ENCODE data around the gene APBB1IP.
"Not testable (repeated sequence)": the region's sequence is repeated elsewhere in the genome, so short reads cannot be mapped to it uniquely, and the experiment has no call there.

The APBB1IP gene

DNA sequence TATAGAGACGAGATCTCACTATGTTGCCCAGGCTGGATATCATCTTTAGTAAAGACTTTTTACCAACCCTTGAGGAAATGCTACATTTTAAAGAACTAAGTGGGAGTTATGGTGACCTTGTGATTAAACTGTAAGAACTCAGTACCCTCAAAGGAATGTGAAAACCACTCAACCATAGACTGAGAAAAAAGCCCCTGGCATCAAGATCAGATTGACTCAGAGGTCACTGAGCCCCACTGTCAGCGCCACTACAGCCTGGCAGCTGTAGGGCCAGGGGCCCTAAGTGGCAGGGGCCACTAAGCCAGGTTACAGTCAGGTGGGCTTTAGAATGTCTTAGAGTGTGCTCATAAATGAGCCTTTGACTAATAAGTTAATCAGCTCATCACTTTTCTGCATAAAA, 55.9 kb downstream of the APBB1IP start:
- H3K4me3 ChIP-seq (ENCODE audit: insufficient read length, low read depth) = no peak overlapping the region
- no peaks in the 10 kb centered on the region for H3K9me3 ChIP-seq (ENCODE audit: insufficient read depth, low read length)
- TF ChIP-seq ZNF274 (IDR thresholded peaks at IDR 0.05; ENCODE audit: low read depth, low read length) = no peak
- no peak for TF ChIP-seq SUZ12 (IDR thresholded peaks at IDR 0.05; ENCODE audit: extremely low read depth, insufficient read depth, insufficient read length)
- no peak for TF ChIP-seq YY1 (IDR thresholded peaks at IDR 0.05; ENCODE audit: insufficient read depth, insufficient read length)
- no peaks in the 10 kb centered on the region for H3K4me1 ChIP-seq (ENCODE audit: insufficient read depth, insufficient read length)
- DNase-seq (ENCODE audit: low read depth, low spot score) = no peak
- no peaks in the 10 kb centered on the region for H3K36me3 ChIP-seq (ENCODE audit: insufficient read depth, insufficient read length, low read length)
- H3K27me3 ChIP-seq (ENCODE audit: insufficient read depth, insufficient read length) = no peaks in the 10 kb centered on the region
- H3K9ac ChIP-seq (ENCODE audit: insufficient read length, low read depth) = no peak overlapping the region

GRCh38 chr10:26499426-26499825, 61.3 kb downstream of the APBB1IP start:
- no peaks in the 10 kb centered on the region for H3K36me3 ChIP-seq (ENCODE audit: insufficient read depth, insufficient read length, low read length)
- H3K9me3 ChIP-seq (ENCODE audit: insufficient read depth, low read length) = no peaks in the 10 kb centered on the region
- H3K27me3 ChIP-seq (ENCODE audit: insufficient read depth, insufficient read length) = no peaks in the 10 kb centered on the region
- no peak for DNase-seq (ENCODE audit: low read depth, low spot score)
- no peak overlapping the region for H3K9ac ChIP-seq (ENCODE audit: insufficient read length, low read depth)
- no peak for TF ChIP-seq YY1 (IDR thresholded peaks at IDR 0.05; ENCODE audit: insufficient read depth, insufficient read length)
- TF ChIP-seq SUZ12 (IDR thresholded peaks at IDR 0.05; ENCODE audit: extremely low read depth, insufficient read depth, insufficient read length) = no peak
- no peak for TF ChIP-seq ZNF274 (IDR thresholded peaks at IDR 0.05; ENCODE audit: low read depth, low read length)
- no peaks in the 10 kb centered on the region for H3K4me1 ChIP-seq (ENCODE audit: insufficient read depth, insufficient read length)
- H3K4me3 ChIP-seq (ENCODE audit: insufficient read length, low read depth) = no peak overlapping the region

- Histone ChIP-seq H3K36me3 (ENCODE audit: insufficient read depth, insufficient read length, low read length) (no peaks in the 10 kb centered on the region), H3K4me3 (ENCODE audit: insufficient read length, low read depth) (no peak overlapping the region), H3K9me3 (ENCODE audit: insufficient read depth, low read length) (no peaks in the 10 kb centered on the region), H3K27me3 (ENCODE audit: insufficient read depth, insufficient read length) (no peaks in the 10 kb centered on the region), H3K4me1 (ENCODE audit: insufficient read depth, insufficient read length) (no peaks in the 10 kb centered on the region), H3K9ac (ENCODE audit: insufficient read length, low read depth) (no peak overlapping the region)
- DNase-seq (ENCODE audit: low read depth, low spot score) = no peak
- TF ChIP-seq YY1 (IDR thresholded peaks at IDR 0.05; ENCODE audit: insufficient read depth, insufficient read length) = no peak
- TF ChIP-seq SUZ12 (IDR thresholded peaks at IDR 0.05; ENCODE audit: extremely low read depth, insufficient read depth, insufficient read length) = no peak
- no peak for TF ChIP-seq ZNF274 (IDR thresholded peaks at IDR 0.05; ENCODE audit: low read depth, low read length)
Measured at GRCh38 chr10:26502986-26503385, 64.8 kb downstream of the APBB1IP start.

DNA sequence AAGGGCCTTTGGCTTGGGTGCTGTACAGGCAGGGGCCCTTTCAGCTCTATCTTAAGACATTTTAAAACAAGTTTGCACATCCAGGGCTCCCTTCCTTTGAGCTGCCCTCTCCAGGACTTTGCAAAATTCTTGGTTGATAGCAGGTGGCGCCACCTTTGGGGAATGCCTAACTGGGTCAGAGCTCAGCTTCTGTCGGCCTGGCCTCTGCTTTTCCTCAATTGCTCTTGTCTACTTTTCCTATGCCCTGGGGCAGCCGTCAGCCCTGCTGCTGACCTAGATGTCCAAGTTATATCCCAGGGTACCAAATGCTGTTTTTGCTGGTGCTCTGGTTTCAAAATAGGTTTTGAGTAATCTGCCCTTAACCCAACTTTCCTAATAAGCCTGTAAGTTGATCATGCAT, 65.8 kb downstream of the APBB1IP start:
- Histone ChIP-seq H3K9ac (ENCODE audit: insufficient read length, low read depth) (no peak overlapping the region), H3K36me3 (ENCODE audit: insufficient read depth, insufficient read length, low read length) (no peaks in the 10 kb centered on the region), H3K27me3 (ENCODE audit: insufficient read depth, insufficient read length) (no peaks in the 10 kb centered on the region), H3K9me3 (ENCODE audit: insufficient read depth, low read length) (no peaks in the 10 kb centered on the region), H3K4me1 (ENCODE audit: insufficient read depth, insufficient read length) (no peaks in the 10 kb centered on the region), H3K4me3 (ENCODE audit: insufficient read length, low read depth) (no peak overlapping the region)
- no peak for TF ChIP-seq ZNF274 (IDR thresholded peaks at IDR 0.05; ENCODE audit: low read depth, low read length)
- no peak for TF ChIP-seq YY1 (IDR thresholded peaks at IDR 0.05; ENCODE audit: insufficient read depth, insufficient read length)
- TF ChIP-seq SUZ12 (IDR thresholded peaks at IDR 0.05; ENCODE audit: extremely low read depth, insufficient read depth, insufficient read length) = no peak
- peak; percentile 30 for DNase-seq (ENCODE audit: low read depth, low spot score)

DNA sequence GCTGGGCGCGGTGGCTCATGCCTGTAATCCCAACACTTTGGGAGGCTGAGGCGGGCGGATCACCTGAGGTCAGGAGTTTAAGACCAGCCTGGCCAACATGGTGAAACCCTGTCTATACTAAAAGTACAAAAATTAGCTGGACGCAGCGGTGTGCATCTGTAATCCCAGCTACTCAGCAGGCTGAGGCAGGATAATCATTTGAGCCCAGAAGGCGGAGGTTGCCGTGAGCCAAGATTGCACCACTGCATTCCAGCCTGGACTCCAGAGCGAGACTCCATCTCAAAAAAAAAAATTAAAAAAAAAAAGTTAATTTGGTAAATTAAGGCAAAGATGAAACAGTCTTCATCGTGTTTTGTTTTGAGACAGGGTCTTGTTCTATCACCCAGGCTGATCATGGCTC, 66.3 kb downstream of the APBB1IP start:
- H3K4me3 ChIP-seq (ENCODE audit: insufficient read length, low read depth); H3K9ac ChIP-seq (ENCODE audit: insufficient read length, low read depth); H3K27me3 ChIP-seq (ENCODE audit: insufficient read depth, insufficient read length); DNase-seq (ENCODE audit: low read depth, low spot score); H3K4me1 ChIP-seq (ENCODE audit: insufficient read depth, insufficient read length); H3K9me3 ChIP-seq (ENCODE audit: insufficient read depth, low read length); H3K36me3 ChIP-seq (ENCODE audit: insufficient read depth, insufficient read length, low read length): not testable (repeated sequence)

- Histone ChIP-seq H3K9ac (ENCODE audit: insufficient read length, low read depth) (no peak overlapping the region), H3K4me3 (ENCODE audit: insufficient read length, low read depth) (no peak overlapping the region), H3K4me1 (ENCODE audit: insufficient read depth, insufficient read length) (no peaks in the 10 kb centered on the region), H3K36me3 (ENCODE audit: insufficient read depth, insufficient read length, low read length) (no peaks in the 10 kb centered on the region), H3K27me3 (ENCODE audit: insufficient read depth, insufficient read length) (no peaks in the 10 kb centered on the region), H3K9me3 (ENCODE audit: insufficient read depth, low read length) (no peaks in the 10 kb centered on the region)
- no peak for DNase-seq (ENCODE audit: low read depth, low spot score)
- TF ChIP-seq ZNF274 (IDR thresholded peaks at IDR 0.05; ENCODE audit: low read depth, low read length) = no peak
- TF ChIP-seq SUZ12 (IDR thresholded peaks at IDR 0.05; ENCODE audit: extremely low read depth, insufficient read depth, insufficient read length) = no peak
- no peak for TF ChIP-seq YY1 (IDR thresholded peaks at IDR 0.05; ENCODE audit: insufficient read depth, insufficient read length)
Measured at GRCh38 chr10:26505491-26505890, 67.3 kb downstream of the APBB1IP start.

DNA sequence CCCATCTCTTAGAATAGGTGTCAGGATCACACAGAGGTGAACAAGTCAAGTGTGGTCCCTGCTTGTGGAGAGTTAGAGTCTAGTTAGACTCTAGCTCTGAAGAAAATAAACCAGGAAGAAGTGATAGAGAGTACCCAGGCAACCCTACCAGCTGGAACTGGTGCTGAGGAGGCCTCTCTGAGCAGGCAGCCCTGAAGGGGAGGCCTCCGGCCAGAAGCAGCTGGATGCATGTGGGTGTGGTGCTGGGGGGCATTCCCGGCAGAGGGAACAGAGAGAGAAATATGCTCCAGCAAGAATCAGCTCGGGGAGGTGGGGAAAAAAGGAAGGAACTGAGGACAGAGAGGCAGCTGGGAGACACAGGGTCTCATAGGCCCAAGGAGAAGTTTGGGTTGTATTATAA, 68.6 kb downstream of the APBB1IP start:
- Histone ChIP-seq H3K4me3 (ENCODE audit: insufficient read length, low read depth) (no peak overlapping the region), H3K4me1 (ENCODE audit: insufficient read depth, insufficient read length) (no peaks in the 10 kb centered on the region), H3K9me3 (ENCODE audit: insufficient read depth, low read length) (no peaks in the 10 kb centered on the region), H3K27me3 (ENCODE audit: insufficient read depth, insufficient read length) (no peaks in the 10 kb centered on the region), H3K36me3 (ENCODE audit: insufficient read depth, insufficient read length, low read length) (no peaks in the 10 kb centered on the region), H3K9ac (ENCODE audit: insufficient read length, low read depth) (no peak overlapping the region)
- DNase-seq (ENCODE audit: low read depth, low spot score) = no peak
- TF ChIP-seq SUZ12 (IDR thresholded peaks at IDR 0.05; ENCODE audit: extremely low read depth, insufficient read depth, insufficient read length) (no peak), ZNF274 (IDR thresholded peaks at IDR 0.05; ENCODE audit: low read depth, low read length) (no peak)

DNA sequence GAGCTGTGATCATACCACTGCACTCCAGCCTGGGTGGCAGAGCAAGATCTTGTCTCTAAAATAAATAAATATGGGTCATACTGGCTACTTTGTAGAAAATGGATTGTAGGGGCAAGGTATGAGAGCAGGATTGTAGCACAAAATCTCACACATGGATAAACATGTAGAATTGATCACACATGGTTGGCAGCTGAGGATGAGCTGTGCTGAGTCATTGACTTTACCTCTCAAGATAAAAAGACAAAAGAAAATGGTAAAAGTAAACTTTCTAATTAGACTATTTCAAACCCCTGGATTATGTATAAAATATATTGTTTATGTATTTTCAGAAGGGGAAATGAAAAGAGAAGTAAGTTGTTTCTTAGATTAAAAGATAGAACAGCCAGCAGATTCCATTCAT, 69.3 kb downstream of the APBB1IP start:
- no peaks in the 10 kb centered on the region for H3K9me3 ChIP-seq (ENCODE audit: insufficient read depth, low read length)
- H3K36me3 ChIP-seq (ENCODE audit: insufficient read depth, insufficient read length, low read length) = no peaks in the 10 kb centered on the region
- TF ChIP-seq ZNF274 (IDR thresholded peaks at IDR 0.05; ENCODE audit: low read depth, low read length) = no peak
- TF ChIP-seq YY1 (IDR thresholded peaks at IDR 0.05; ENCODE audit: insufficient read depth, insufficient read length) = no peak
- TF ChIP-seq SUZ12 (IDR thresholded peaks at IDR 0.05; ENCODE audit: extremely low read depth, insufficient read depth, insufficient read length) = no peak
- no peaks in the 10 kb centered on the region for H3K27me3 ChIP-seq (ENCODE audit: insufficient read depth, insufficient read length)
- H3K4me3 ChIP-seq (ENCODE audit: insufficient read length, low read depth) = no peak overlapping the region
- no peaks in the 10 kb centered on the region for H3K4me1 ChIP-seq (ENCODE audit: insufficient read depth, insufficient read length)
- H3K9ac ChIP-seq (ENCODE audit: insufficient read length, low read depth) = no peak overlapping the region
- DNase-seq (ENCODE audit: low read depth, low spot score) = no peak
